HG03460 (cell line): Measurements from ENCODE around the gene LRRC37B.
A peak's percentile ranks its signal among the peaks of the same experiment; 100 is the strongest.
"Not testable (repeated sequence)": the region's sequence is repeated elsewhere in the genome, so short reads cannot be mapped to it uniquely, and the experiment has no call there.

Experiments used
- ATAC-seq: cut with Tn5 transposase; IDR thresholded peaks from one replicate; pipeline ENCODE4 v1.9.1; 2021; ENCODE audit not compliant: unreplicated experiment

The LRRC37B gene

DNA sequence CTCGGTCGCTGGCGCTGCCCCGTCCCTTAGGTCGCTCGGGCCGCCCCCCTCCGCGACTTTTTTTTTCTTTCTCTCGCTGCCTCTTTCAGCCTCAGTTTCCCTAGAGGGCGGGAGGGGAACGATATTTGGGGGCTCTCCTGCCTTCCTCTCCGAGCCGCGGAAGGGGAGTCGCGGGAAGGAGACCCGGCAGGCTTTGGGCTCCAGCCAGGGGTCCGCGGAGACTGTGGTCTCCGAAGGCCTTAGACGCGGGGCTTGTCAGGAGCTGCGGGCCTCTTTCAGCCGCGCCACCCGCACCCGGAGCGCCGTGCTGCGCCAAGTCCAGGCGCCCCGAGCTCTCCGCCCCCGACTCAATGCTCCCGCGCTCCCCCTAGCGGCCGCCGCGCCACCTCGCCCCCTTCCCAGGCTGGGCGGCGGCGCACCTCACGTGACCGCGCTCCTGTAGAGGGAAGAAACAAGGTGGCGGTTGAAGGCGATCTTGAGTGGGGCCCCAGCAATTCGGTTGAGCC is at the start of gene LRRC37B:
Gene LRRC37B (plus strand): TSS at position 427 of the 506 bp plus-strand sequence. CDS start 14,010 bp downstream, outside the sequence.
- peak; percentile 79 for ATAC-seq

- ATAC-seq, result not testable (repeated sequence)
These were observed 43.1 kb upstream of the LRRC37B start for GRCh38 chr17:31964131-31964530.

- no peak for ATAC-seq
These were observed 39.5 kb upstream of the LRRC37B start for GRCh38 chr17:31967648-31968047.

DNA sequence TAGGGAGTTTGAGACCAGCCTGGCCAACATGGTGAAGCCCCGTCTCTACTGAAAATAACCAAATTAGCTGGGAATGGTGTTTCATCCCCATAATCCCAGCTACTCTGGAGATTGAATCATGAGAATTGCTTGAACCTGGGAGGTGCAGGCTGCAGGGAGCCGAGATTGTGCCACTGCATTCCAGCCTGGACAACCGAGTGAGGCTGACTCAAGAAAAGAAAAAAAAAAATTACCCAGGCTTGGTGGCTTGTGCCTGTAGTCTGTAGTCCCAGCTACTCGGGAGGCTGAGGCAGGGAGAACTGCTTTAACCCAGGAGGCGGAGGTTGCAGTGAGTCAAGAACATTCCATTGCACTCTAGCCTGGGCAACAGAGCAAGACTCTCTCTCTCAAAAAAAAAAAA is 36.8 kb upstream of the LRRC37B start:
- not testable (repeated sequence) for ATAC-seq

GRCh38 chr17:31974269-31975071 is 32.7 kb upstream of the LRRC37B start:
- not testable (repeated sequence) for ATAC-seq

- ATAC-seq, result not testable (repeated sequence)
These were observed 31.8 kb upstream of the LRRC37B start for GRCh38 chr17:31975391-31975790.

DNA sequence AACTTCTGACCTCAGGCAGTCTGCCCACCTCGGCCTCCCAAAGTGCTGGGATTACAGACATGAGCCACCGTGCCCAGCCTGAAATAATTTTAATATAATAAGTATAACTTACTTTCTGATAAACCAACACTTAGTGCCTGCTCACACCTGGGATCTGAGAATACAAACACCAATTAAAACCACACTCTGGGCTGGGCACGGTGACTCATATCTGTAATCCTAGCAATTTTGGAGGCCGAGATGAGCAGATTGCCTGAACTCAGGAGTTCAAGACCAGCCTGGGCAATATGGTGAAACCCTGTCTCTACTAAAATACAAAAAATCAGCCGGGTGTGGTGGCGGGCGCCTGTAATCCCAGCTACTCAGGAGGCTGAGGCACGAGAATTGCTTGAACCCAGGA is 15.4 kb upstream of the LRRC37B start:
- ATAC-seq, result not testable (repeated sequence)

DNA sequence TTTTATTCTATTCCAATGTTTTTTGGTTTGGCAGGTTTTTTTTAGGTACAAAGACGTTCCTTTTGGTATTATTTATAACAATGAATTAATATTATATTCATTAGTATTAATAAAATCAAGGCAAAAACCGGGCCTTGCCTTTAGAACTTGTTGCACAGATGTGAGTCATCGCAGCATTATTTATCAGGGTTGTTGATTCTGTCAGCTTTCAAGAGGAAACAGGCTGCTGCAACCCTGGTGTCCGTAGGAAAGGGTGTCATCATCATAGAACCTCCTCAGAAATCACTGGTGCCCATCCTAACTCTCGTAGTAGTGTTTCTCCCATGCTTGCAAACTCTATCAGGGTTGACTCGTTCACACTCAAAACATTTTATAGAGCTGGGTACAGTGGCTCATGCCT is 10.2 kb upstream of the LRRC37B start:
- no peak for ATAC-seq

DNA sequence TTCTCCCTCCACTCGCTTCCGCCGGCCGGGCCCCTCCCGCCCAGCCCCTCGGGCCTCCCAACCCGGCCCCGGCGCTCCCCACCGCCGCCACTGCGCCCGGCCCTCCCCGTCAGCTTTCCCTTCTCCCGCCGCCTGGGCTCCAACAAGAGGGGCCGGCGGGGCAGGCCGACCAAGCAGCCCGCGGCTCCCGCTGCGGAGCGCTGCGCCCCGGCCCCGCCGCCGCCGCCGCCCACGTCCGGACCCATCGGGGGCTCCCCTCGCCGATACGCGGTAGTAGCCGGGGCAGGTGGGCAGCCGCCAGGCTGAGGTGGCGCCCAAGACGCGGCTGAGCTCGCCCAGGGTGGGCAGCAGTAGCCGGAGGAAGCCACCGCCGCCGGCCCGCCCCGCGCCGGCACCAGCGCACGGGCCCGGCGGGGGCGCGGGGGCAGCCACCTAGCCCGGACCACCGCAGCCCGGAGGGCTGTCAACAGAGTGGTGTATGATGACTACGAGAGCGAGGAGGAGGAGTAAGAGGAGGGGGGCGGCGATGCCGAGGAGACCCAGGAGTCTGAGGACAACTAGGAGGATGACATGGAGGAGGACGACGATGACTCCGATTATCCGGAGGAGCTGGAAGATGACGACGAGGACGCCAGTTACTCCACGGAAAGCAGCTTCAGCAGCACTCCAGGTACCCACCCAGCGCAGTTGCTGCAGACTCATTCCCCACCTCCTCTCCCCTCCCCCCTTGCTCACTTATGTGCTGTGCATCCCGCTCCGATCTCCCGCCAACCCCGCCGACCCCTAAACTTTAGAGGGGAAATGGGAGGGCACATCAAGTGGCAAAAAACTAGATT is 498 bp downstream of the LRRC37B start:
- peak; percentile 37 for ATAC-seq

- no peak for ATAC-seq
These were observed 2.0 kb downstream of the LRRC37B start for GRCh38 chr17:32009262-32009542.

DNA sequence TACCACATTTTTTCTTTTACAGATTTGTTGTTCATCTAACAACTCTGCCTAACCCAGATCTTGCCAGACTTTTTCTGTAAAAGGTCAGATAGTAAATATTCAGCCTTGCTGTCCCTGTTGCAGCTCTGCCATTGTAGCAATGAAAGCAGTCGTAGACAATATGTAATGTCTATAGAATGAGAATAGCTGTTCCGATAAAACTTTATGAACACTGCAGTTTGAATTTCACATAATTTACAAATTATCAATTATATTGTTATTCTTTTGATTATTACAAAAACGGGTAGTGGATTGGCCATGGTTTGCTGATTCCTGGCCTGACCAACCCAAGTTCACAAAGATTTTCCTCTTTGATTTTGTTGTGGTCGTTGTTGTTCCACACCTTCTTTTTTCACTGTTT is 2.9 kb downstream of the LRRC37B start:
- ATAC-seq, result no peak

GRCh38 chr17:32015245-32016013 is 8.2 kb downstream of the LRRC37B start:
- ATAC-seq, result no peak

GRCh38 chr17:32016231-32016630 is 9.0 kb downstream of the LRRC37B start:
- no peak for ATAC-seq

DNA sequence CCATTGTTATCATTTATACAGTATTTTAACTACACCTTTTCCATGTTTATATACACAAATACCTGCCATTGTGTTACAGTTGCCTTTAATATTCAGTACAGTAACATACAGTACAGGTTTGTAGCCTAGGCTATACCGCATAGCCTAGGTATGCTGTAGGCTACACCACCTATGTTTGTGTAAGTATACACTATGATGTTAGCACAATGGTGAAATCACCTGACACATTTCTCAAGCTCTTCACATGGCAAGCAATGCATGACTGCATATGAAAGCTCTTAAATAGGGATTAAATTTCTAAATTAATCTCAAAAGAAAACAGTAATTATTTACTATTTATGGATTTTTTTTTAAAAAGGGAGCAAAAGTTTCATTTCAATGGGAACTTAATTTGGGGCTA is 12.0 kb downstream of the LRRC37B start:
- no peak for ATAC-seq

DNA sequence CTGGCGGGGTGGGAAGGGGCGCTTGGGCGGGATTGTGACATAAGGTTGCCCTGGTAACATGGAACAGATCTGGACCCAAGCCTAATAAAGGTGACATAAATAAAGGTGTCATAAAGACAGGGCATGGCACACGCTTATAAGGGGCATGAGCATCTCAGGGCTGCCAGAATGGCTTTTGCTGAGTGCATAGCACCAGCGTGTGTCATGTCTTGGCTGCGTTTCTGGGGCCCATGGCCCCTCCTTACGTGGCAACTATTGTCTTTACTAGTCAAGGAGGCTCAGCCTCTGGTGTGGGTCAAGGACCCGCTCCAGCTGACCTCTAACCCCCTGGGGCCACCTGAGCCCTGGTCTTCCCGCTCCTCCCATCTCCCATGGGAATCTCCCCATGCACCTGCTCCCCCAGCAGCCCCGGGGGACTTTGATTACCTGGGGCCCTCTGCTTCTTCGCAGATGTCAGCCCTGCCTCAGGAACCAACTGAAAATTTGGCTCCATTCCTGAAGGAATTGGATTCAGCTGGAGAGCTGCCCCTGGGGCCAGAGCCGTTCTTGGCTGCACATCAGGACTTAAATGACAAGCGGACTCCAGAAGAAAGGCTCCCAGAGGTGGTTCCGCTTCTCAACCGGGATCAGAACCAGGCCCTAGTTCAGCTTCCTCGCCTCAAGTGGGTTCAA is 13.9 kb downstream of the LRRC37B start:
- ATAC-seq, result no peak

- no peak for ATAC-seq
These were observed 14.4 kb downstream of the LRRC37B start for GRCh38 chr17:32021615-32021955.

DNA sequence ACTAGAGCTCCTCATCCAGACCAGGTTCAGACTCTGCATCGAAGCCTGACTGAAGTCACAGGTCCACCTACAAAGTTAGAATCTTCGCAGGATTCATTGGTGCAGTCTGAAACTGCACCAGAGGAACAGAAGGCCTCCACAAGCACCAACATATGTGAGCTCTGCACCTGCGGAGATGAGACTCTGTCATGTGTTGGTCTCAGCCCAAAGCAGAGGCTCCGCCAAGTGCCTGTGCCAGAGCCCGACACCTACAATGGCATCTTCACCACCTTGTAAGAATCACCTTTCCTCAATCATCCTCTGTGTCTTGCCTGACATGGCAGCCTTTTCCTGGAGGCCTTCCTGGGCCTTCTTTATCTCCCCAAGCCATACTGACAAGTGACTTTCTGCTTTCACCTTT is 15.4 kb downstream of the LRRC37B start:
- not testable (repeated sequence) for ATAC-seq

GRCh38 chr17:32027271-32027670 is 20.1 kb downstream of the LRRC37B start:
- not testable (repeated sequence) for ATAC-seq

DNA sequence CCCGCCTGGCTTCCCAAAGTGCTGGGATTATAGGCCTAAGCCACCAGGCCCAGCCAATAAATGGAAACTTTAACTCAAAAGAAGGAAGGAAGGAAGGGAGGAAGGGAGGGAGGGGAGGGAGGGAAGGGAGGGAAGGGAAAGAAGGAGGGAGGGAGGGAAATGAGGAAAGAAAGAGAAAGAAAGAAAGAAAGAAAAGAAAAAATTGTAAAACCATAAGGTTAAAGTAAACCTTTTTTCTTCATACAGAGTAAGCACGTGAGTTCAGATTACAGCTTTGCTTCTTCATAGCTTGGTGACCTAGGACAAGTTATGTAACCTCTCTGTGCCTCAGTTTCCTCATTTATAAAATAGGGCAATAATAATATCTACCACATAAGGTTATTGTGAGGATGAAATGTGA is 26.0 kb downstream of the LRRC37B start:
- ATAC-seq, result no peak

GRCh38 chr17:32033812-32034211 is 26.6 kb downstream of the LRRC37B start:
- not testable (repeated sequence) for ATAC-seq

GRCh38 chr17:32040246-32040645 is 33.1 kb downstream of the LRRC37B start:
- not testable (repeated sequence) for ATAC-seq
